SK-N-SH treated with all-trans-retinoic acid at 6 μM for 48 hours (cell line): ENCODE measurements around the gene MYH6.
"Not testable (repeated sequence)": the region's sequence is repeated elsewhere in the genome, so short reads cannot be mapped to it uniquely, and the experiment has no call there.

Source experiments
- ATAC-seq: fragments of 200-7000 bp; cut with Tn5 transposase; 3 replicates; pipeline ENCODE4 v1.9.1; 2020; ENCODE audit warnings: mild to moderate bottlenecking, moderate library complexity
- ARNTL ChIP-seq: fragments of 450-650 bp; formaldehyde crosslinking; IDR thresholded peaks from 2 replicates; pipeline ENCODE4 v1.5.0; 2020; ENCODE audit warnings: low read depth, mild to moderate bottlenecking, moderate library complexity, borderline replicate concordance
- BACH2 ChIP-seq: fragments of 250-450 bp; sonication (Bioruptor Pico); IDR thresholded peaks from 2 replicates; pipeline ENCODE4 v1.9.0; 2021; ENCODE audit warnings: mild to moderate bottlenecking, borderline replicate concordance
- CSDC2 ChIP-seq: fragments of 250-450 bp; sonication (Bioruptor Pico); IDR thresholded peaks from 2 replicates; pipeline ENCODE4 v1.5.0; 2020; ENCODE audit warnings: mild to moderate bottlenecking, moderate library complexity
- ESRRG ChIP-seq: fragments of 250-450 bp; sonication (Bioruptor Pico); IDR thresholded peaks from 2 replicates; pipeline ENCODE4 v1.6.1; 2021; ENCODE audit warnings: mild to moderate bottlenecking
- GLIS3 ChIP-seq: fragments of 250-450 bp; sonication (Bioruptor Pico); IDR thresholded peaks from 2 replicates; pipeline ENCODE4 v1.5.0; 2020; ENCODE audit warnings: mild to moderate bottlenecking, moderate library complexity
- ISL1 ChIP-seq: fragments of 250-450 bp; sonication (Bioruptor Pico); IDR thresholded peaks from 2 replicates; pipeline ENCODE4 v2.1.2; 2022; ENCODE audit warnings: mild to moderate bottlenecking, moderate library complexity
- OSR1 ChIP-seq: fragments of 250-450 bp; sonication (Bioruptor Pico); IDR thresholded peaks from 2 replicates; pipeline ENCODE4 v1.8.0; 2022; ENCODE audit warnings: moderate library complexity, mild to moderate bottlenecking, inconsistent platforms
- PATZ1 ChIP-seq: fragments of 250-450 bp; sonication (Bioruptor Pico); IDR thresholded peaks from 2 replicates; pipeline ENCODE4 v1.8.0; 2020; ENCODE audit warnings: mild to moderate bottlenecking, moderate library complexity, borderline replicate concordance
- RARB ChIP-seq: fragments of 250-450 bp; sonication (Bioruptor Pico); IDR thresholded peaks from 2 replicates; pipeline ENCODE4 v1.8.0; 2021; ENCODE audit warnings: mild to moderate bottlenecking, moderate library complexity
- SNAI2 ChIP-seq: fragments of 250-450 bp; sonication (Bioruptor Pico); IDR thresholded peaks from 2 replicates; pipeline ENCODE4 v1.5.0; 2020; ENCODE audit warnings: mild to moderate bottlenecking, moderate library complexity
- TCF4 ChIP-seq: fragments of 250-450 bp; sonication (Bioruptor Pico); IDR thresholded peaks from 2 replicates; pipeline ENCODE4 v1.8.0; 2021; ENCODE audit warnings: mild to moderate bottlenecking, moderate library complexity, borderline replicate concordance
- TOX ChIP-seq: fragments of 250-450 bp; sonication (Bioruptor Pico); IDR thresholded peaks from 2 replicates; pipeline ENCODE4 v1.8.0; 2021; ENCODE audit warnings: mild to moderate bottlenecking, moderate library complexity, borderline replicate concordance
- ZC3H10 ChIP-seq: fragments of 250-450 bp; sonication (Bioruptor Pico); IDR thresholded peaks from 2 replicates; pipeline ENCODE4 v1.5.1; 2021; ENCODE audit warnings: mild to moderate bottlenecking, moderate library complexity
- ZFP3 ChIP-seq: fragments of 250-450 bp; sonication (Bioruptor Pico); IDR thresholded peaks from 2 replicates; pipeline ENCODE4 v1.5.0; 2020; ENCODE audit warnings: mild to moderate bottlenecking, moderate library complexity
- ZFP30 ChIP-seq: fragments of 450-650 bp; formaldehyde crosslinking; IDR thresholded peaks from 2 replicates; pipeline ENCODE4 v1.5.0; 2022; ENCODE audit warnings: mild to moderate bottlenecking, moderate library complexity
- ZNF565 ChIP-seq: fragments of 450-650 bp; formaldehyde crosslinking; conservative IDR thresholded peaks from 2 replicates; pipeline ENCODE4 v1.5.0; 2020; ENCODE audit warnings: low read depth, mild to moderate bottlenecking, moderate library complexity
- ZNF70 ChIP-seq: fragments of 450-650 bp; formaldehyde crosslinking; IDR thresholded peaks from 2 replicates; pipeline ENCODE4 v1.5.0; 2020; ENCODE audit warnings: mild to moderate bottlenecking, moderate library complexity
- ZNF8 ChIP-seq: fragments of 450-650 bp; formaldehyde crosslinking; IDR thresholded peaks from 2 replicates; pipeline ENCODE4 v1.5.0; 2020; ENCODE audit warnings: mild to moderate bottlenecking, moderate library complexity
- TF ChIP-seq, protein P1 (sequence below): fragments of 250-450 bp; sonication (Bioruptor Pico); IDR thresholded peaks from 2 replicates; pipeline ENCODE4 v1.8.0; 2021; ENCODE audit warnings: low read depth, mild to moderate bottlenecking, moderate library complexity, borderline replicate concordance
- TF ChIP-seq, protein P2 (sequence below): fragments of 250-450 bp; sonication (Bioruptor Pico); IDR thresholded peaks from 2 replicates; pipeline ENCODE4 v1.5.0; 2020; ENCODE audit warnings: mild to moderate bottlenecking, moderate library complexity
- TF ChIP-seq, protein P3 (sequence below): fragments of 250-450 bp; sonication (Bioruptor Pico); IDR thresholded peaks from 2 replicates; pipeline ENCODE4 v1.5.1; 2021; ENCODE audit warnings: mild to moderate bottlenecking, moderate library complexity

MYH6 gene

GRCh38 chr14:23386999-23387398 is 21.1 kb downstream of the MYH6 start:
- no peak for TF ChIP-seq OSR1
- TF ChIP-seq GLIS3 (CRISPR knock-in tag) = no peak
- no peak for ATAC-seq

- ATAC-seq = not testable (repeated sequence)
These were observed 21.8 kb downstream of the MYH6 start for GRCh38 chr14:23386266-23386657.

GRCh38 chr14:23385642-23386265 is 22.3 kb downstream of the MYH6 start:
- ATAC-seq = no peak
- TF ChIP-seq TCF4 (no peak), OSR1 (no peak), ZNF70 (CRISPR knock-in tag) (no peak), ARNTL (CRISPR knock-in tag) (no peak)

DNA sequence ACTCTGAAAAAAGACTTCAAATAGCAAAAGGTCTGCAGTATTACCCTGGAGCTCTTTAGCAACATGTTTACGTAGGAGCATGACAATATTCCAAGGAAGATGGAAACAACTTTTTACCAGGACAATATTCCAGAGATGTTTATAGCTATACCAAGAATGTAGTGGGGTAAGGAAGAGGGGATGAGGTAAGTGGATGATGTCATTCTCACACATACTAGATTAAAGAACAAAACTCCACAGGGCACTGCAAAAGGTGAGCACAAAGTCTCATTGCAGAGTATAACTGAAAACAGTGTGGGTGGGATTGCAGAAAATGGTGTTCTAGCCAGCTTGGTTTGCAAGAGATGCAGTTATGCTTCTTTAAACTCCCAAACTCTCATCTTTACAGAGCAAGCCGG is 22.8 kb downstream of the MYH6 start:
- no peak for TF ChIP-seq OSR1
- TF ChIP-seq ZNF565 (CRISPR knock-in tag) = no peak
- TF ChIP-seq ZFP3 (CRISPR knock-in tag) = no peak
- no peak for TF ChIP-seq PATZ1
- no peak for TF ChIP-seq TCF4
- no peak for TF ChIP-seq ARNTL (CRISPR knock-in tag)
- no peak for TF ChIP-seq ZNF8 (CRISPR knock-in tag)
- TF ChIP-seq, protein P1, sequence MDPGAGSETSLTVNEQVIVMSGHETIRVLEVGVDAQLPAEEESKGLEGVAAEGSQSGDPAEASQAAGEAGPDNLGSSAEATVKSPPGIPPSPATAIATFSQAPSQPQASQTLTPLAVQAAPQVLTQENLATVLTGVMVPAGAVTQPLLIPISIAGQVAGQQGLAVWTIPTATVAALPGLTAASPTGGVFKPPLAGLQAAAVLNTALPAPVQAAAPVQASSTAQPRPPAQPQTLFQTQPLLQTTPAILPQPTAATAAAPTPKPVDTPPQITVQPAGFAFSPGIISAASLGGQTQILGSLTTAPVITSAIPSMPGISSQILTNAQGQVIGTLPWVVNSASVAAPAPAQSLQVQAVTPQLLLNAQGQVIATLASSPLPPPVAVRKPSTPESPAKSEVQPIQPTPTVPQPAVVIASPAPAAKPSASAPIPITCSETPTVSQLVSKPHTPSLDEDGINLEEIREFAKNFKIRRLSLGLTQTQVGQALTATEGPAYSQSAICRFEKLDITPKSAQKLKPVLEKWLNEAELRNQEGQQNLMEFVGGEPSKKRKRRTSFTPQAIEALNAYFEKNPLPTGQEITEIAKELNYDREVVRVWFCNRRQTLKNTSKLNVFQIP = no peak
- TF ChIP-seq BACH2 (CRISPR knock-in tag) = no peak
- TF ChIP-seq, protein P2, sequence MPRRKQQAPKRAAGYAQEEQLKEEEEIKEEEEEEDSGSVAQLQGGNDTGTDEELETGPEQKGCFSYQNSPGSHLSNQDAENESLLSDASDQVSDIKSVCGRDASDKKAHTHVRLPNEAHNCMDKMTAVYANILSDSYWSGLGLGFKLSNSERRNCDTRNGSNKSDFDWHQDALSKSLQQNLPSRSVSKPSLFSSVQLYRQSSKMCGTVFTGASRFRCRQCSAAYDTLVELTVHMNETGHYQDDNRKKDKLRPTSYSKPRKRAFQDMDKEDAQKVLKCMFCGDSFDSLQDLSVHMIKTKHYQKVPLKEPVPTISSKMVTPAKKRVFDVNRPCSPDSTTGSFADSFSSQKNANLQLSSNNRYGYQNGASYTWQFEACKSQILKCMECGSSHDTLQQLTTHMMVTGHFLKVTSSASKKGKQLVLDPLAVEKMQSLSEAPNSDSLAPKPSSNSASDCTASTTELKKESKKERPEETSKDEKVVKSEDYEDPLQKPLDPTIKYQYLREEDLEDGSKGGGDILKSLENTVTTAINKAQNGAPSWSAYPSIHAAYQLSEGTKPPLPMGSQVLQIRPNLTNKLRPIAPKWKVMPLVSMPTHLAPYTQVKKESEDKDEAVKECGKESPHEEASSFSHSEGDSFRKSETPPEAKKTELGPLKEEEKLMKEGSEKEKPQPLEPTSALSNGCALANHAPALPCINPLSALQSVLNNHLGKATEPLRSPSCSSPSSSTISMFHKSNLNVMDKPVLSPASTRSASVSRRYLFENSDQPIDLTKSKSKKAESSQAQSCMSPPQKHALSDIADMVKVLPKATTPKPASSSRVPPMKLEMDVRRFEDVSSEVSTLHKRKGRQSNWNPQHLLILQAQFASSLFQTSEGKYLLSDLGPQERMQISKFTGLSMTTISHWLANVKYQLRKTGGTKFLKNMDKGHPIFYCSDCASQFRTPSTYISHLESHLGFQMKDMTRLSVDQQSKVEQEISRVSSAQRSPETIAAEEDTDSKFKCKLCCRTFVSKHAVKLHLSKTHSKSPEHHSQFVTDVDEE (CRISPR knock-in tag) = no peak
- no peak for TF ChIP-seq ZC3H10 (CRISPR knock-in tag)
- TF ChIP-seq ESRRG (CRISPR knock-in tag) = no peak
- TF ChIP-seq CSDC2 (CRISPR knock-in tag) = no peak
- TF ChIP-seq, protein P3, sequence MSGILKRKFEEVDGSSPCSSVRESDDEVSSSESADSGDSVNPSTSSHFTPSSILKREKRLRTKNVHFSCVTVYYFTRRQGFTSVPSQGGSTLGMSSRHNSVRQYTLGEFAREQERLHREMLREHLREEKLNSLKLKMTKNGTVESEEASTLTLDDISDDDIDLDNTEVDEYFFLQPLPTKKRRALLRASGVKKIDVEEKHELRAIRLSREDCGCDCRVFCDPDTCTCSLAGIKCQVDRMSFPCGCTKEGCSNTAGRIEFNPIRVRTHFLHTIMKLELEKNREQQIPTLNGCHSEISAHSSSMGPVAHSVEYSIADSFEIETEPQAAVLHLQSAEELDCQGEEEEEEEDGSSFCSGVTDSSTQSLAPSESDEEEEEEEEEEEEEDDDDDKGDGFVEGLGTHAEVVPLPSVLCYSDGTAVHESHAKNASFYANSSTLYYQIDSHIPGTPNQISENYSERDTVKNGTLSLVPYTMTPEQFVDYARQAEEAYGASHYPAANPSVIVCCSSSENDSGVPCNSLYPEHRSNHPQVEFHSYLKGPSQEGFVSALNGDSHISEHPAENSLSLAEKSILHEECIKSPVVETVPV (CRISPR knock-in tag) = no peak
- TF ChIP-seq RARB (CRISPR knock-in tag) = no peak
- TF ChIP-seq TOX (CRISPR knock-in tag) = no peak
- TF ChIP-seq GLIS3 (CRISPR knock-in tag) = no peak
- TF ChIP-seq SNAI2 (CRISPR knock-in tag) = no peak
- ATAC-seq = no peak

DNA sequence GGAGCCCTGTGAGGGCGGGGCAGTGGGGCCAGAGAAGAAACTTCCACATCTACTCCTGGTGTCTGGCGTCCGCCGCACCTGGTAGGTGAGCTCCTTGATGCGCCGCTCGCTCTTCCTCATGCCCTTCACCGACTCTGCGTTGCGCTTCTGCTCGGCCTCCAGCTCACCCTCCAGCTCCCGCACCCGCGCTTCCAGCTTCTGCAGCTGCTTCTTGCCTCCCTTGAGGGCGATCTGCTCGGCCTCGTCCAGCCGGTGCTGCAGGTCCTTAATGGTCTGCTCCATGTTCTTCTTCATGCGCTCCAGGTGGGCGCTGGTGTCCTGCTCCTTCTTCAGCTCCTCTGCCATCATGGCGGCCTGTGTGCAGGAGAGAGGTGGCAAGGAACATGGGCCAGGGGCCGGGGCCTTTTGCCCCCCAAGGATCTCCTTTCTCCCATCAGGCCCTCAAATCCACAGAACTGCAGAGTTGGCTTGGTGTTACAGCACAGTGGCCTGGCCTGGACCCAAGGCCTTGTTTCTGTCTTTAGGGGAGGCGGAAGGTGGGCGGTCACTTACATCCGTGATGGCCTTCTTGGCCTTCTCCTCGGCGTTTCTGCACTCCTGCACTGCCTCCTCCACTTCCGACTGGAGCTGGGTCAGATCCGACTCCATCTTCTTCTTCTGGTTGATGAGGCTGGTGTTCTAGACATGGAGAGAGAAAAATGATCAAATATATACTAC is 23.6 kb downstream of the MYH6 start:
- no peak for TF ChIP-seq ZC3H10 (CRISPR knock-in tag)
- TF ChIP-seq, protein P2 (CRISPR knock-in tag) = no peak
- no peak for TF ChIP-seq ISL1 (CRISPR knock-in tag)
- no peak for TF ChIP-seq ZFP3 (CRISPR knock-in tag)
- no peak for TF ChIP-seq CSDC2 (CRISPR knock-in tag)
- TF ChIP-seq PATZ1 = no peak
- no peak for TF ChIP-seq ZFP30 (CRISPR knock-in tag)
- TF ChIP-seq ZNF70 (CRISPR knock-in tag) = no peak
- TF ChIP-seq RARB (CRISPR knock-in tag) = no peak
- no peak for TF ChIP-seq TCF4
- TF ChIP-seq ZNF8 (CRISPR knock-in tag) = no peak

More for the DNA sequence above, 23.6 kb downstream of the MYH6 start:
- no peak for ATAC-seq
